Astrocyte of the cerebellum (primary cell): ENCODE data around the gene PIK3R1.

Experiments used
- DNase-seq: peaks from one replicate; pipeline ENCODE4 v3.0.0-alpha.2; 2011; ENCODE audit warnings: low read depth
- H3K4me3 ChIP-seq: 2 replicates; pipeline ENCODE4 v1.5.1; 2011; ENCODE audit warnings: mild to moderate bottlenecking, low read depth, low read length, moderate library complexity
- CTCF ChIP-seq: IDR thresholded peaks from 2 replicates; pipeline ENCODE4 v1.5.1; 2012; ENCODE audit warnings: low read length, low read depth, moderate library complexity, mild to moderate bottlenecking; ENCODE audit errors: missing control alignments
- in situ Hi-C: cut with HindIII; loops from 2 replicates; pipeline ENCODE4 v1.10.0; 2017; ENCODE audit warnings: low sequenced_read_pairs

Gene PIK3R1

GRCh38 chr5:68257210-68257609 lies 41.7 kb downstream of the PIK3R1 start:
- no peak overlapping the region for H3K4me3 ChIP-seq
- TF ChIP-seq CTCF, result no peak
- DNase-seq, result no peak
- in situ Hi-C loops, result no loop called here

GRCh38 chr5:68258531-68258930 lies 43.0 kb downstream of the PIK3R1 start:
- TF ChIP-seq CTCF, result no peak
- H3K4me3 ChIP-seq, result no peak overlapping the region
- in situ Hi-C loops, result no loop called here
- no peak for DNase-seq

- H3K4me3 ChIP-seq, result no peak overlapping the region
- DNase-seq, result no peak
- no peak for TF ChIP-seq CTCF
- in situ Hi-C loops, result no loop called here
Observed at GRCh38 chr5:68259700-68260099, 44.1 kb downstream of the PIK3R1 start.

- no peak for TF ChIP-seq CTCF
- DNase-seq, result no peak
- no peak overlapping the region for H3K4me3 ChIP-seq
- in situ Hi-C loops, result no loop called here
Observed at GRCh38 chr5:68260467-68260866, 44.9 kb downstream of the PIK3R1 start.

GRCh38 chr5:68261169-68261568 lies 45.6 kb downstream of the PIK3R1 start:
- in situ Hi-C loops, result no loop called here
- TF ChIP-seq CTCF, result no peak
- no peak for DNase-seq
- no peak overlapping the region for H3K4me3 ChIP-seq

- in situ Hi-C loops, result no loop called here
- no peak overlapping the region for H3K4me3 ChIP-seq
- DNase-seq, result no peak
- TF ChIP-seq CTCF, result peak; percentile 15
Observed at GRCh38 chr5:68261569-68262065, 46.1 kb downstream of the PIK3R1 start.
